Endothelial cell of umbilical vein (primary cell): ENCODE measurements around the gene MYO1F.

Experiments used
- CTCF ChIP-seq, 2 donors: IDR thresholded peaks; 1 replicate in 1 of 2; 2 replicates in 1 of 2; pipeline ENCODE4 v1.5.1; 2011; ENCODE audit warnings: low read length in 2 of 2, mild to moderate bottlenecking in 2 of 2, moderate library complexity in 2 of 2, control low read depth in 1 of 2, inconsistent platforms in 1 of 2, low read depth in 1 of 2; ENCODE audit not compliant: insufficient read depth in 1 of 2; ENCODE audit errors: extremely low read depth in 1 of 2
- EZH2 ChIP-seq: IDR thresholded peaks from 2 replicates; pipeline ENCODE4 v1.6.1; 2012; ENCODE audit warnings: borderline replicate concordance, low read depth, mild to moderate bottlenecking, moderate library complexity, low read length, inconsistent platforms; ENCODE audit not compliant: severe bottlenecking
- POLR2A ChIP-seq: IDR thresholded peaks from 2 replicates; pipeline ENCODE4 v1.6.1; 2012; ENCODE audit warnings: low read depth, mild to moderate bottlenecking, control low read depth, low read length
- POLR2AphosphoS5 ChIP-seq: IDR thresholded peaks from 2 replicates; pipeline ENCODE4 v1.6.1; 2012; ENCODE audit warnings: low read depth, mild to moderate bottlenecking, control low read depth, low read length, moderate library complexity; ENCODE audit not compliant: insufficient read depth

- TF ChIP-seq EZH2 (no peak), POLR2A (no peak), CTCF (IDR thresholded peaks at IDR 0.05; ENCODE audit: extremely low read depth in 1 of 2, insufficient read depth in 1 of 2, low read depth in 1 of 2, low read length in 2 of 2) (no peak), POLR2AphosphoS5 (no peak)
Observed at GRCh38 chr19:8601796-8602195, 24.6 kb upstream of the MYO1F start.
